GM21528 (cell line): ENCODE data around the gene KLHL10.

Source experiments
- ATAC-seq: cut with Tn5 transposase; IDR thresholded peaks from one replicate; pipeline ENCODE4 v1.9.1; 2021; ENCODE audit warnings: mild to moderate bottlenecking, moderate library complexity; ENCODE audit not compliant: unreplicated experiment, low FRiP score

The KLHL10 gene

GRCh38 chr17:41892021-41892376 lies 54.4 kb downstream of the KLHL10 start:
- no peak for ATAC-seq

GRCh38 chr17:41893384-41893783 lies 55.8 kb downstream of the KLHL10 start:
- no peak for ATAC-seq

DNA sequence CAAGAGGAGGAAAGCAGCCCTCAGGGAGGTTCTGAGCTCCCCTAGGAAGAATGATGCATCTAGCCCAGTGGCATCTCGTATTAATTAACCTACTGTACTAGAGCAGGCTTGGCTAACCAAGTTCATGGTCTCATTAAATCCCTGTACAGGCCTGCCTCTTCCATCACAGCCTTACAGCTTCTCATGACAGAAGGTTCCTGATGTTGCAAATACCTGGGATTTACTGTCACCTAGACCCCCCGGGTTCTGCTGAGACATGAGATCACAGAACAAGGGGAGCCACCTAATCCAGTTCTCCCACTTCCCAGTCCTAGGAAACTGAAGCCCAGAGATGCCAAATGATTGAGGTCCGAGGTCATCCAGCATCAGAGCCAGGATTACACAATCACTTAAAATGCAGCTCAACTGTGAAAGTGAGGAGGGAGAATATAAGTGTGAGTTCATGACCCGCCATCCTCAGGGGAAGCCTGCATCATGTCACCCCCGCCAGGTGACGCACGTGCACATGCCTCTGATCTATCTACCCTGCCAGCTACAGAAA lies 57.2 kb downstream of the KLHL10 start:
- no peak for ATAC-seq

GRCh38 chr17:41895617-41896016 lies 58.0 kb downstream of the KLHL10 start:
- no peak for ATAC-seq

GRCh38 chr17:41896726-41897125 lies 59.1 kb downstream of the KLHL10 start:
- no peak for ATAC-seq
